Neural cell (in vitro differentiated cells): ENCODE measurements around the gene CCT3.

Source experiments
- CTCF ChIP-seq: fragments of 450-650 bp; IDR thresholded peaks from 2 replicates; pipeline ENCODE4 v1.5.1; 2014; ENCODE audit warnings: antibody characterized with exemption, mild to moderate bottlenecking, moderate library complexity; ENCODE audit not compliant: poor library complexity, severe bottlenecking
- EP300 ChIP-seq: fragments of 450-650 bp; conservative IDR thresholded peaks from 2 replicates; pipeline ENCODE4 v1.6.1; 2014; ENCODE audit warnings: antibody characterized with exemption, mild to moderate bottlenecking, moderate library complexity; ENCODE audit not compliant: poor library complexity, severe bottlenecking
- EZH2 ChIP-seq: fragments of 200-600, 300-800 bp; shearing (Covaris generic), sonication (generic); IDR thresholded peaks from 2 replicates; pipeline ENCODE4 v1.6.1; 2014; ENCODE audit warnings: antibody characterized with exemption, low read length, borderline replicate concordance, mild to moderate bottlenecking; ENCODE audit not compliant: insufficient read depth, poor library complexity, severe bottlenecking
- POLR2AphosphoS5 ChIP-seq: IDR thresholded peaks from 2 replicates; pipeline ENCODE4 v1.6.1; 2012
- RAD21 ChIP-seq: fragments of 450-650 bp; conservative IDR thresholded peaks from 2 replicates; pipeline ENCODE4 v1.6.1; 2014; ENCODE audit warnings: antibody characterized with exemption, mild to moderate bottlenecking, moderate library complexity

GRCh38 chr1:156266051-156266450 lies 72.0 kb downstream of the CCT3 start:
- TF ChIP-seq EP300 (no peak), POLR2AphosphoS5 (no peak), CTCF (no peak), EZH2 (no peak), RAD21 (no peak)
